Globus pallidus (tissue), 1 donor: ENCODE data around the gene HRCT1.
"Not testable (repeated sequence)": the region's sequence is repeated elsewhere in the genome, so short reads cannot be mapped to it uniquely, and the experiment has no call there.

Source experiments
- DNase-seq: peaks from one replicate; pipeline ENCODE4 v3.0.0-alpha.2; 2015; ENCODE audit warnings: low spot score

Gene HRCT1

DNA sequence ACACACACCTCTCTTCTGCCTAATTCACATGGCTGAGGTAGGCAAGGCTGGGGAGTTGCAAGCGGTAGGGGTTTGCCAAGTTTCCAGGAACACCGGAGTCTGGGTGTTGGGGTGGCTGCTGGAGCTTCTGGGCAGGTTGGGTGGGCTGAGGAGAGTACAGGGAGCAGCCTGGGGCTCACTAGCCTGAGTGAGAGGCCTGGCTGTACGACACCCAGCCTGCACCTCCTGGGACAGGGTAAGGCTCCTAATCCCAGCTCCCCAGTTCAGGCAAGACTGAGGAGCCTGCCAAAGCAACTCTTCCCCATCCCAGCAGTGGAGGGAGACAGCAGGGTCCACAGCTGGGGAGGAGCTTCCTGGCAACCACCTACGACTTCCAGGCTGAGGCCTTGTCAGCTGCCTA is 11.3 kb downstream of the HRCT1 start:
- DNase-seq = no peak

DNA sequence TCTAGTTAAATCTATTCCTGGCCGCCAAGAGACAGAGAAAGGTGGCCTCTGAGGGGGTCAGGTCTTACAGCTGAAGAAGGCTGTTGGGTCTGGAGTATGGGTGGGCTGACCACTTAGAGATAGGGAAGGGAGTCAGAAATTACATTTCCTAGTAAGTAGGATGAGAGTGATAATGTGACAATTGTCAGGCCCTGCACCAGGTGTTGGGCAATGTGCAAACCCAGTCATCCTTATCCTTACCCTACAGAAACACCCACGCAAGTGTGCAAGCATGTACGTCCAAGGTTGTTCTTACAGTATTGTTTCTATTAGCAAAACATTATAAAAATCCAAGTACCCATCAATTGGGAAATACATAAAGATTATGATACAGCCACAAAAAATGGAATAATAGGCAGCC is 12.8 kb downstream of the HRCT1 start:
- no peak for DNase-seq

DNA sequence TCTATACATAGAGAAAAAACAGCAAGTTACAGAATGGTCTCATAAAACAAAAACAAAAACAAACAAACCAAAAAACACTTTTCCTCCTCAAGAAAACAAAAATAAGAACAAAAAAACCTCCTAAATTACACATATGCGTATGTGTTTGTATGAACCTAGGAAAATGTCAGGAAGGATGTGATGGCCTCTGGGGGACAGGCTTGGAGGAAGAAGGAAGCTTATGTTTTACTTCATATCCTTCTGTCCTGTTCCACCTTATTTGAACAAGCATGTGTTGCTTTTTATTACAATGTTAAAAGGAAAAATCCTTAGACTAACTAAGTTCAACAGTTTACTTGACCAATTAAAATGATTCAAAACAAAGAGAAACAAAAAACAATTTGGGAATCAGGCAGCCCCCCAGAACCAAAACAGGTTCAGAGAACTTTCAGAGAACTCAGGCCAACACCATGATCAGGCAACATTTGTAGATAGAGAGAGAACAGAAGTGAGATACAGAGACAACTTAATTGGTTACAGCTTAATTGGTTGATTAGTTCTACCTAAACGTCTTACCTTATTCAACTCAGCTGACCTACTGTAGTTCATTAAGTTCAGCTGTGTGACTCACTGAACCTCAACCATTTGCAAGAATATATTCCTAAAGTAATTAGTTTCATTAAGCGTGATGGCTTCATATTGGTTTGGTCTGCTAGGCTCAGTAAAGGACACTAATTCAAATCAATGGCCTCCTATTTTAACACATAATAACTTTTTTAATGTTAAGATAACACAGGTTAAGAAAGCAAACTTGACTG is 13.4 kb downstream of the HRCT1 start:
- no peak for DNase-seq

DNA sequence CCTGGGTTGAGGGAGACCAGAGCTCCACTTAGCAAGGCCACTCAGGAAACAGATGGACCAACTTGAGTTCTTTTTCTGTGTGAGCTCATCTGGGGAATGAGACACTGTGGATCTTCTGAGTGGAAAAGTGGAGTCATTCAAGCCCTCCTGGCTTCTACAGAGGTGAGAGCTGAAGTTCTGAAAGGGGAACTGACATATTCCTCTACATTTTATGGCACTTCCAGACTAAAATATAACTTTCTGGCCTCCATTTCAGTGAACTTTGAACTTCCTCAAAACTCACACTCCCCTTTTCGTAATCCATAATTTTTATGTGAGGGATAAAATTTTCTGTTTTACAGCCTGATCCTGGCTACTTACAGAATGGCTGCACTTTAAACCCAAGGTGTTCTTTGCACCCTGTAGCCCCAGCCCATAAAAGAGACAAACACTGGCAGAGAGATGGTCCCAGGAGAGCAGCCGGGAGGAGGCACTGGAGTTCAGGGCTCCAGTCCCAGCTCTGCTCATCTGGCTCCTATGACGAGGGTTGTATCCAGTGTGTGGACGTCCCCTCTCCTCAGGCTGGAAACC is 14.1 kb downstream of the HRCT1 start:
- DNase-seq = no peak

DNA sequence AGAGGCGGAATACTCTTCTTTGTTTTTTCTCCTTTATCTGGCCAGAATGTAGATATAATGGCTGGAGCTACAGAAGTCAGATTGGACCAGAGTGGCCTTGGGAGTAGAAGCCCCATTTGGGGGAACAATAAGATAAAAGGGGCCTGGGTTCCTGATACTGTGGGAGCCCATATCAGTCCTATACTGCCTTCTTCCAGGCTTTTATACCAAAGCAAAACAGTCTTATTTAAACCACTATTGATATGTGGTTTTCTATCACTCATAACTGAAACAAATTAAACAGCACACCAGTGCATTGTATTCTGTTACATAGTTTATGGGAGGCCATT is 17.6 kb downstream of the HRCT1 start:
- no peak for DNase-seq

DNA sequence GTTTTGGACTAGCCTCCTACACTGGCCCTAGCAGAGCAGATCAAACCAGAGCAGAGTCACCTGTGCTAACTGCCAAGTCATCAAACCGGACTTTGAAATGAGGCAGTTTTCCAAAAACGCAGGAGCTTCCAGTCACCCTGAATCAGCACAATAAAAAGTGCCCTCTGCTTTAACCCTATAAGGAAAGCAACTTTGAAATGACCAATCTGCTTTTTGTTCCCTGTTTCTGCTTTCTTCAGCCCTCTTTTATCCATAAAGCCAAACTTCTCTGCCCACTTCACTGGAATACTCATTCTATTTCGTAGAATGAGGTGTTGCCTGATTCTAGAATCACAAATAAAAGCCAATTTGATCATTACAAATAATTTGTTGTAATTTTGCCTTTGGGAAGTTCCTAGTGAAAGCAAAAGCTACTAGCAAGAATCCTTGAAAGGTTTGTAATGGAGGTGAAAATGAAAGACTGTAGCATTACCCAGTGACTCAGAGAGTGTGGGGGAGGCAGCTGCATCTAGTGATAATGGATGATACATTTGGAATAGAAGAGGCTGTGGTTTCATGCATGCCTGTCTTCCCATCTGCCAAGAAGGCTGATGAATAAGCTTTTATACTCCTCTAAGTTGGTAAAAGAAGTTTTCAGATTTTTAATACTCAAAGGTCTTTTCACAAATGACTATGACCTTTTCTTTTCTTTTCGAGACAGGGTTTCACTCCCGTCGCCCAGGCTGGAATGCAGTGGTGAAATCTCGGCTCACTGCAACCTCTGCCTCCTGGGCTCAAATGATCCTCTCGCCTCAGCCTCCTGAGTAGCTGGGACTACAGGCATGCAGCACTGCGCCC is 18.1 kb downstream of the HRCT1 start:
- DNase-seq = no peak

DNA sequence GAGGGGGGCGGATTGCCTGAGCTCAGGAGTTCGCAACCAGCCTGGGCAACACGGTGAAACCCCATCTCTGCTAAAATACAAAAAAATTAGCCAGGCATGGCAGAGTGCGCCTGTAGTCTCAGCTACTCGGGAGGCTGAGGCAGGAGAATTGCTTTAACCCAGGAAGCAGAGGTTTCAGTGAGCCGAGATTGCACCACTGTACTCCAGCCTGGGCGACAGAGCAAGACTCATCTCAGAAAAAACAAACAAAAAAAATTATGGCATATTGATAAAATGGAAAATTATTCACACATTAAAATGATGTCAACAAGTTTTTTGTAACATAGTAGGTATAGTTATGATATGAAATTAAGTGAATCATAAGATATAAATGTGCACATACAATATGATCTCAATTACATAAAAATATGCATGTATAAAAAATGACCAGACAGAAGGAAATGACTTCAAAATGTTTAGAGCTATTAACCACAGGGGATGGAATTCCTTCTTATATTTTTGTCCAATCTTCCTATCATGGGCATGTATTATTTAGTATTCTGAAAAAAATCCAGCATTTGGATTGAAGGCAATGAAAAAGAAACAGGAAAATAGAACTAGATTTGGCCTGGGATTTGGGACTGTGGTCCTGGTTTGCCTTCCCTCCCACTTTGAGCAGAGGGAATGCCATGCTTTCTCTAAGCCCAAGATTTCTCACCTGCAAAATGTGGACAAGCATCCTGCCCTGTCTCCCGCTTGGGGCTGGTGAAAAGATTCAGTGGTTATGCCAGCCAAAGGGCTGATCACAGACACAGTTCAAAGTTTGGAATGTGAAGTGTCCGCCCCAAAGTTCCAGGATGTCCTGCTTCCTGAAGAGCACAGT is 22.8 kb downstream of the HRCT1 start:
- DNase-seq = no peak

DNA sequence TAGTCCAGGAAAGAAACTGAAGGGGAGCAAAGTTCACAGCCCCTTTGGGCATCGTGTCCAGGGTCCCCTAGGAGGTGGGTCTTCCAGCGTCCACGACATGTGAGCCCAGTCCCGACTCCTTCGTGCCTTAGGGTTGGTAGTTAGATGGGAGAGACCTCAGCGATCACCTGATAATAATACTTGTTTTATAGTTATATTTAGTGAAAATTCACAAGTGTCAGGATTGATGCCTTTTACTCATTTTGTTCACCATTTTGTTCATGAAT is 23.4 kb downstream of the HRCT1 start:
- no peak for DNase-seq

DNA sequence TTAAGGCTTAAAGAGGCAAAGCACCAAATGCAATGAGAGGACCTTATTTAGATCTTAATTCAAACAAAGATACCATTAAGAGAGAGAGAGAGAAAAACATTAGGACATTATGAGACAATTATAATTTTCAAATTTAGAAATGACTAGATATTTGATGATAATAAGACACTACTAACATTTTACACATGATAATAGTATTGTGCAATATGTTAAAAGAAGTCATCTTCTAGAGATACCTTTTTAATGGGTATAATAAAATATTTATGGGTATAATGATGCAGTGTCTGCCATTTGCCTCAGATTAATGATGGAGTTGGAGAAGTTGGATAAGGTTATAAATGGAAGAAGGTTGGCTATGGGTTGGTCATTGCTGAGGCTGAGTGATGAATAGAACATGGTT is 24.5 kb downstream of the HRCT1 start:
- DNase-seq = no peak

DNA sequence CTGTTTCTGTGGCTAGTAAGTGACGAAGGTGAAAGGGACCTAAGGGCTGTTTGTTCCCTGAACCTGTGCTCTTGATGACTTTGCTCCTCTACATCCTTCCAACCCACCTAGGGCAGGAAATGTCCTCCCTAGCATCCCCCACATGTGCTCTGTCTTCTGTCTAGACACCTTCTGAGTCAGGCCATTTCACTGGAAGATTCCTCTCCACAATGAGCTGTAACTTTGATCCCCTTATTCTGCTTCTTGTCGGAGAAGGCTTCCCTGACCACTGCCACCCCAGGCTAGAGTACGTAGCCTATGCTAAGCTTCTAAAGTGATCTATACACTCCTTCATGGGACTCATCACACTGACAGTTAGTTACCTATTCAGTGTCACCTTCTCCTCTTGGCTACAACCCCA is 25.0 kb downstream of the HRCT1 start:
- DNase-seq = no peak

DNA sequence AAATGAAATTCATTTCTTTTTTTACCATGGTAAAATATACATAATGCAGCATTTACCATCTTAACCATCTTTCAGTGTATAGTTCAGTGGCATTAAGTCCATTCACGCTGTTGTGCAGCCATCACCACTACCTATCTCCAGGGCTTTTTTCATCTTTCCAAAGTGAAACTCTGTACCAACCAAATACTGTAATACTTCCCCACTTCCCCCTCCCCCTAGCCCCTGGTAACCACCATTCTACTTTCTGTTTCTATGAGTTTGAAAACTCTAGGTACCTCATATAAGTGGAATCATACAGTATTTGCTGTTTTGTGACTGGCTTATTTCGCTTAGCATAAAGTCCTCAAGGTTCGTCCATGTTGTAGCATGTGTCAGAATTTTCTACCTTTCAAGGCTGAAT is 26.7 kb downstream of the HRCT1 start:
- no peak for DNase-seq

DNA sequence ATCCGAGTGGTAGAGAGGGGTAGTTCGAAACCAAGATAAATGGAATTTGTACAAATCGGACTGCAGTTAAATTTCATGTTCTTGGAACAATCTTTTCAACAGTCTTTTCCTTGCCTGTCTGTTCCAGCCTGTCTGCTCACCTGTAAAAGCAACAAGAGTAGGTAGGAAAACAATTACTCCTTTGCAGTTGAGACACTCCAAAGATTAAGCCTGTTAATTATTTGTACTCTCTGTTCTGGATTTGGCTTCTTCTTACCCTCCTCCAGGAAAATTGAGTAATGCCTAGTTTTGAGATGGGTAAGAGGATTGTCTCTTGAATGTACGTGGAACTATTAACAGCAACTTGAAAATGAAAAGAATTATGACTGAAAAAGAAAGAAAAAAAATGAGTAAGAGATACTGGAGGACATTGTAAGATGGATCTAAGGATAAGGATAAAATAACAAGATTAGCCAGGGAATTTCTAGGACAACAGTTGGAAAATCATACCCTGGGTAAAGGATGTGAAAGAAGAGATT is 27.6 kb downstream of the HRCT1 start:
- no peak for DNase-seq

DNA sequence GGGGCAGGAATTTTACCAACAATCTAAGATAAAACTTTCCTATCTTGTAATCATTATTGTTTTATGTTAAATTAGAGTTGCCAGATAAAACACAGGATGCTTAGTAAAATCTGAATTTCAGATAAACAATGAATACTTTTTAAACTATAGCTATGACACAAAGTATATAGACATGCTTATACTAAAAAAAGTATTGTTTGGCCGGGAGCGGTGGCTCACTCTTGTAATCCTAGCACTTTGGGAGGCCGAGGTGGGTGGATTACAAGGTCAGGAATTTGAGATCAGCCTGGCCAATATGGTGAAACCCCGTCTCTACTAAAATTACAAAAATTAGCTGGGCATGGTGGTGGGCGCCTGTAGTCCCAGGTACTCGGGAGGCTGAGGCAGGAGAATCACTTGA is 28.1 kb downstream of the HRCT1 start:
- not testable (repeated sequence) for DNase-seq

DNA sequence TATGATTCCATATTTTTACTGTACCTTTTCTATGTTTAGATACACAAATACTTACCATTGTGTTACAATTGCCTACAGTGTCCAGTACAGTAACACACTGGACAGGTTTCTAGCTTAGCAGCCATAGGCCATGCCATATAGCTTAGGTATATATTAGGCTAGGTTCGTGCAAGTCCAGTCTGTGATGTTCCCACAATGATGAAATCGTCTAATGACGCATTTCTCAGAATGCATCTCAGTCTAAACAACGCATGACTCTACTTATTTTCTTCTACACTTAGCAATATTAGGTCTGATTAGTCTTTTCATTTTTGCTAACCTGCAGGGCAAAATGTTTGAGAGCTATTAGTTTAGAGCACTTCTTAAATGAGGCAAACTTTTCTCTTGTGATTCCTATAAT is 29.3 kb downstream of the HRCT1 start:
- DNase-seq = no peak

DNA sequence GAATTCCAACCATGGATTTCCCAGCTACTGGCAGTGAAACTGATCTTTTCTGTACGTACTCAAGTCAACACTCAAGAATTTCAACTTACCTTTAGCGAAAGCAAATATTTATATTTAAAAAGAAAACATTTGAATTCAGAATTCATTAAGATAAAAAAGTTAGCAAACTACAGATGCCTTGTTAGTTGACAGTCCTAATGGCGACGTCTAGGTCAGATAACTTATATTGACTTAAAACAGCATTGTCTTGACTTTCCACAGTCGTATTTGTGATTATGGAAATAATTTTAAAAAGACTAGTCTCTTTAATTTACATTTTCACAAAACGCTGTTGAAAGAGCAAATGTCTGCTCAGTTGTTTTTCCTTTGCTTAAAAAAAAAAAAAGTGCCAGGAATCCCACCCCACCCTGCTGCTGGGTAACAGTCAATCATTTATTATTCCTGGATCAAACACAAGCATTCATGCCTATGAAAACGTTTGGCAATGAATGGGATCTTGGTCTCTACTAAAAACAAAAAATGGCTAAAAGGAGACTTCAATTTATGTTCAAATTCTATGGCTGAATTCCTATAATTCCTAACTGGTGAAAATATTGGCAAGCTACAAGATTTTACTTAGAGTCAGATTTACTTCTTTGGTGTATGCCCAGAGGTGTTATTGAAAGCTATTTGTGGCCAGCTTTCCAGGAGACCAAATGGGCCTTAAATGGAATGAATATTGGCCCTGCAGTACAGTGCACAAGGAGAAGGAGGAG is 29.9 kb downstream of the HRCT1 start:
- DNase-seq = no peak

DNA sequence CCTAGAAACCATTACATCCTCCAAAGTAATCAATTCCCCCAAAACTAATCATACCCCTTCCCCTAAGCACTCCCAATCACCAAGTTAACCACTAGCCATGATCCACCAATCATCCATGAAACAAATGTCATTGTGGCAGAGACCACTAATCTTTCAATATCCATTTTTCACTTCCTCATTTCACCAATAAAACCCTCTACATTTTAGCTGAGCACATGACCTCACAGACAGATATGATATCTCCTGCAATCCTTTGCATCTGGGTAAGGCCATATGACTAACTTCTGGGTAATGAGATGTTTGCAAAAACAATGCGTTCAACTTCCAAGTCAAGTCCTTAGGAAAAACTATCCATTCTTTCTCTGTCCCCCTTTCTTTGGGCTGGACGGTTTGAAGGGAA is 31.2 kb downstream of the HRCT1 start:
- no peak for DNase-seq

DNA sequence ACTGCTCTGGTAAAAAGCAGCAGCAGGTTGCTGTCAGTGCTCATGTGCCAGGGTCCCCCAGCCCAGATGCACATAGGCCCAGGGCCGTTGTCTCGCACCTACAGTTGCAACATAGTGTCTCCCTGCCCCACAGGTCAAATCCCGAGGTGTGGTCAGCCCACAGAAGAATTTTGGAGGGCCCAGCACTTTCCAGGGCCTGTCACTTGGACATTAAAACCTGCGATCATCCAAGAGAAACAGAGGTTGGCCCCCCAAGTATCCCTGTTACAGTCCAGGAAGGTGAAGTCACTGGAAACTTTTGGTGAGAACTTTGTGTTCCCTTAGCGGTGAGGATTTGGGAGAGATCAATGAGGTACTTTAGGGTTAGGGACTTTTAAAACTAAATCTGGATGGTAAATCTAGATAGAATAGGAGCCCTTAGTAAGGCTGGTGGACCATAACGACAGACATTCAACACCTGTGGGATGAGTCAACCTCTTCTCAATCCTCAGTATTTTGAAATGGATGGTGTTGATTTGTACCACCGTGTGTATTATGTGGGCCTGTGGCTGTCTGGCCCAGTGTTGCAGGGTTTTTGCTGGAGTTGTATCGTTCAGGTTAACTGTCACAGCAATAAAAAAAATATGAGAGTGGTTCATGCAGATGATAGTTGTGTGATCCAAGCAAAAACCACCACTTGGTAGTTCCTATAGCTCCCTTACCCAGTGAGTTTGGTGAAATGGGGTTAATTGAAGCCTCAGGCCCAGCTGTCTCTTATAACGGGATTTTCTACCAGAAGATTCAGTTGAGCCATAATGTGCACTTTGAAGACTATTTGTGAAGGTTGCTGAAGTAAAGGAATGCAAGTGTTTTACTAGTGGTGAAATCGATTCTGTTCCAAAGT is 32.7 kb downstream of the HRCT1 start:
- DNase-seq = no peak

DNA sequence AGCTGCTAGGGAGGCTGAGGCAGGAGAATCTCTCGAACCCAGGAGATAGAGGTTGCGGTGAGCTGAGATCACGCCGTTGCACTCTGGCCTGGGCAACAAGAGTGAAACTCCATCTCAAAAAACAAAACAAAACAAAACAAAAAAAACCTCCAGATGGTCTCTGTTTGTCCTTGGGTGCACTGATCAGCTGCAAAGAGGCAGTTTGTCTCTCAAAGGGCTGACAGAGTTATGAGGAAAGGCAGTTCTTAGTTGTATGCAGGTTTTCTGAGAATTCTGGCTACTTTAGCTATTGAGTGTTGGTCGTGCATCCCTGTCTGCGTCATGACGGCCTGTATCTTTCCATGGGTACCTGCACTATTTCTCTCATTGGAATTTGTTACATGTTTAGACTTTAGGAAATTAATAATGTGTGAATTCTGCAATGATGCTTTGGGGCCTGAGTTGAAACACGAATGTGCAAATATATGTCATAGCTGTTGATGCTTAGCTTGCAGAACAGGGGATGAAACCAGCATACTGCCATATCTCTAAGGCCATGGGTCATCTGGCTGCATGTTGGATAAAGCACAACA is 33.8 kb downstream of the HRCT1 start:
- no peak for DNase-seq

DNA sequence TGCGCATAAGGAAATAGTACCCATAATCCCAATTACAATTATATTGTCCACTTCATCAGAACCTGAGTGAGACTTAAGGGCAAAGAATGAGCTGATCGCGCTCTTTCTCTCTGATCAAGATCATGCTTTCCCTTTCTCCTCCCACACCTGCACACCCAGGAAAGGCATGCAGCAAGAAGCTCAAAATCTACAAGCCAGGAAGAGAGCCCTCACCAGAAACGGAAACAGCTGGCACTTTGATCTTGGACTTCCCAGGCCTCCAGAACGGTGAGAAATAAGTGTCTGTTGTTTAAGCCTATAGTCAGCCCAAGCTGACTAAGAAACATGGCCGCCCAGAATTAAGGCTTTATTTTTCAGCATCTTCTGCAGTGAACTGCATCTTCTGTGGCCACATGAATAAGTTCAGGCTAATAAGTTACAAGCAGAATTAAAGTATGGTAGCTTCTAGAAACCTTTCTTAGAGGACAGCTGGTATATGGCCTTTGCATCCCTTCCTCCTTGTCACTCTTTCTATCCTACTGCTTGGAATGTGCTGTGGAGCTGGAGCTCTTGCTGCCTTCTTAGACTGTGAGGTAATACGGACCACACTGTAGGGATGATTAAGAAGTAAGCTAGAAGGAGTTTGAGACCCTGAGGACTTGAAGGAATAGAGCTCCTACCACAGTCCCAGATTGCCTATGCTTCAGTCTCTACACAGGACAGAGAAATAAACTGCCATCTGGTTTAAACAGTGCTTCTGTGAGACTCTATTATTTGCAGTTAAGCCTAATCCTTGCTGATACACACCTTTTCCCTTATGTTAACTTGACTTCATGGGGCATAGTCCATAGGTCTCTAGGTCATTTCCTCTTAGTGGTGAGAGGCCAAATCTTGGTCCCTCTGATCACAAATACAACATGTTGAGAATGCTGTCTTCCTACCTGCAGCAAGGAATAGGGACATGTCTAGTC is 34.7 kb downstream of the HRCT1 start:
- DNase-seq = no peak
